ENCODE results near the gene UBE2E2.

UBE2E2 gene

DNA sequence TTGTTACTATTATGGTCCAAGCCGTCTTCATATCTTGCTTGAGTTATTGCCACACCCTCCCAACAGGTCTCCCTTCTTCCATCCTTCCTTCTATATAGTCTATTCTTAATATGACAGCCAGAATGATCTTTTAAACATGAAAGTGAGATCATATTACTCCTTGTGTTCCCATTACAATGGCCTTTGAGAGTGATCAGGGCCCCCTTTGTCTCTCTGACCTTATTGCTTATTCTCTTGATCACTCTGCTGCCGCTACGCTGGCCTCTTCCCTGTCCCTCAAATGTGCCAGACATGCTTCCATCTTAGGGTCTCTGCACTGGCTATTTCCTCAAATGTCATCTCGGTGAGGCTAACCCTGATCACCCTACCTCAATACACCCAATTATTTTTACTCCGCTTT, 38.1 kb downstream of the UBE2E2 start:
- Histone ChIP-seq H3K27ac (replicated peaks; ENCODE audit: low read length) (no peak overlapping the region), H3K27me3 (ENCODE audit: control insufficient read depth in 3 of 3, insufficient read depth in 3 of 3, low read depth in 1 of 3, low read length in 3 of 3) (no peaks in the 10 kb centered on the region), H2BK12ac (ENCODE audit: low read length) (no peak overlapping the region), H2BK15ac (ENCODE audit: low read length) (no peak overlapping the region), H3K4me2 (ENCODE audit: insufficient read depth, low read length, poor library complexity, severe bottlenecking) (no peak overlapping the region), H3K18ac (ENCODE audit: low read length) (no peak overlapping the region), H2BK120ac (ENCODE audit: low read depth, low read length) (no peak overlapping the region), H3K36me3 (replicated peaks in 1 of 2; ENCODE audit: control insufficient read depth in 2 of 2, insufficient read depth in 2 of 2, low read length in 2 of 2) (no peaks in the 10 kb centered on the region), H3K23ac (ENCODE audit: low read depth, low read length, poor library complexity) (no peak overlapping the region), H2BK5ac (ENCODE audit: low read length) (no peak overlapping the region), H2AFZ (ENCODE audit: low read length) (no peak overlapping the region), H3K79me1 (ENCODE audit: low read depth, low read length) (no peaks in the 10 kb centered on the region), H3K9me3 (replicated peaks in 1 of 2; ENCODE audit: control insufficient read depth in 2 of 2, insufficient read depth in 1 of 2, low read depth in 1 of 2, low read length in 2 of 2) (no peaks in the 10 kb centered on the region), H2AK5ac (ENCODE audit: low read depth, low read length) (no peak overlapping the region), H4K8ac (ENCODE audit: low read depth, low read length) (no peak overlapping the region), H3K4ac (ENCODE audit: low read length) (no peak overlapping the region), H3K14ac (ENCODE audit: low read length) (no peak overlapping the region), H3K4me3 (ENCODE audit: low read length in 2 of 2) (no peak overlapping the region), H4K91ac (ENCODE audit: low read depth, low read length, poor library complexity) (no peak overlapping the region), H3K4me1 (ENCODE audit: control insufficient read depth in 2 of 2, insufficient read depth in 1 of 2, low read depth in 1 of 2, low read length in 2 of 2) (peaks cover 0 to 4% of the 10 kb centered on the region in 2 donors), H3K9ac (ENCODE audit: low read depth, low read length, poor library complexity) (no peak overlapping the region)
- DNase-seq (ENCODE audit: low spot score) = no peak
- WGBS, 2 donors (ENCODE audit: extremely low coverage in 2 of 2, insufficient read length in 2 of 2, insufficient replicate concordance in 1 of 2) = 100% methylated on average over 1 of the region's 5 CpGs; no CpG with 5 or more reads in 1 of the 2 donors

DNA sequence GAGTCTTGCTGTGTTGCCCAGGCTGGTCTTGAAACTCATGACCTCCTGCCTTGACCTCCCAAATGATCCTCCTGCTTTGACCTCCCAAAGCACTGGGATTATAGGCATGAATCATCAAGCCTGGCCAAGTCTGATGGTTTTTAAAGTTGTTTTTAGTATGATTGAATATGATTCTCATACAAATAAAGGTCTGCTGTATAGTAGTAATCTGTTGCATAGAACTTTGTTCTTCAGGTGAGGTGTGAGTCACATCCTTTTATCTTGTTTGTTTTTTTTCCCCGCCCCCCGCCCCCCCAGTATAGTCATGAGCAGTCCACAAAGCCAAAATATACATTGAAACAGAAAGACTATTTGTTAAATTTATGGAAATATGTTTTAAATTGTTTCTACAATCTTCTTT, 39.0 kb downstream of the UBE2E2 start:
- no peak for DNase-seq (ENCODE audit: low spot score)
- no peak overlapping the region for H2BK15ac ChIP-seq (ENCODE audit: low read length)
- no CpG with 5 or more reads among the region's 2 CpGs for WGBS, 2 donors (ENCODE audit: extremely low coverage in 2 of 2, insufficient read length in 2 of 2, insufficient replicate concordance in 1 of 2)
- H2BK12ac ChIP-seq (ENCODE audit: low read length) = no peak overlapping the region
- no peak overlapping the region for H2AFZ ChIP-seq (ENCODE audit: low read length)
- H3K79me1 ChIP-seq (ENCODE audit: low read depth, low read length) = no peaks in the 10 kb centered on the region
- no peaks in the 10 kb centered on the region for H3K9me3 ChIP-seq (replicated peaks in 1 of 2; ENCODE audit: control insufficient read depth in 2 of 2, insufficient read depth in 1 of 2, low read depth in 1 of 2, low read length in 2 of 2)
- H2BK5ac ChIP-seq (ENCODE audit: low read length) = no peak overlapping the region
- no peak overlapping the region for H4K91ac ChIP-seq (ENCODE audit: low read depth, low read length, poor library complexity)
- no peaks in the 10 kb centered on the region for H3K27me3 ChIP-seq (ENCODE audit: control insufficient read depth in 3 of 3, insufficient read depth in 3 of 3, low read depth in 1 of 3, low read length in 3 of 3)
- no peak overlapping the region for H3K9ac ChIP-seq (ENCODE audit: low read depth, low read length, poor library complexity)
- no peak overlapping the region for H2BK120ac ChIP-seq (ENCODE audit: low read depth, low read length)
- no peak overlapping the region for H3K14ac ChIP-seq (ENCODE audit: low read length)
- peaks cover 0 to 4% of the 10 kb centered on the region in 2 donors for H3K4me1 ChIP-seq (ENCODE audit: control insufficient read depth in 2 of 2, insufficient read depth in 1 of 2, low read depth in 1 of 2, low read length in 2 of 2)
- H3K27ac ChIP-seq (replicated peaks; ENCODE audit: low read length) = no peak overlapping the region
- no peak overlapping the region for H4K8ac ChIP-seq (ENCODE audit: low read depth, low read length)
- no peak overlapping the region for H2AK5ac ChIP-seq (ENCODE audit: low read depth, low read length)
- H3K36me3 ChIP-seq (replicated peaks in 1 of 2; ENCODE audit: control insufficient read depth in 2 of 2, insufficient read depth in 2 of 2, low read length in 2 of 2) = no peaks in the 10 kb centered on the region
- H3K23ac ChIP-seq (ENCODE audit: low read depth, low read length, poor library complexity) = no peak overlapping the region
- H3K4me2 ChIP-seq (ENCODE audit: insufficient read depth, low read length, poor library complexity, severe bottlenecking) = no peak overlapping the region
- H3K4ac ChIP-seq (ENCODE audit: low read length) = no peak overlapping the region
- H3K4me3 ChIP-seq (ENCODE audit: low read length in 2 of 2) = no peak overlapping the region
- H3K18ac ChIP-seq (ENCODE audit: low read length) = no peak overlapping the region

DNA sequence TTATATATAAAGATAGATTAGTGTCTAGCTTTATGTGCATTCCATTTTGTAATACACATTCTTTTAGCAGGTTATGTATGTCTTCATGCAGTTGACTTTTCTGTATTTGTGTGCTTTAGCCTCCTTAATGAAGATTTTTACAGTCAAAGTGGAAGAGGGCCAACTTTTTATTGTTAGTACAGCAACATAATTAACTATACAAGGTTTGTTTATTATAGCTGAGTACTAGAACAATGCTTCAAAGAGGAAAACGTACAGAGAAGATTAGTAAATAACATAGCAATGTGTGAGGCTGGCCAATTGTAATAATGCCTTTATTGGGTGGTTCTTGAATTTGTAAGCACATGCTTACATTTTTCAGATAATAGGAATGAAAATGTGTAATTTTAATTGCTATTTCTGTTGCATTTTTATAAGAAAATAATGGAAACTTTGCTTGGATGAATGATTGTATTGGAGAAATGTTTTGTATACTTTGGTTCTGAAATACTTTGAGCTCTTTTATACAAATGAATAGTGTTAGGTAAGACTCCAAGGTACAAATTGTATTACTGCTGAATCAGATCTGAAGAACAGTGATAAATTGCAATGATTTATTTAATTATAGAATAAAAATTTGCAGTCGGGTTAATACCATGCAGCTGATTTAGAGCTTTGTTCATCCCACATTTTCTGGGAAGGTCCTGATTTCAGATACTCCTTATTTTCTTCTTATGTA, 41.4 kb downstream of the UBE2E2 start:
- no peak overlapping the region for H3K4ac ChIP-seq (ENCODE audit: low read length)
- no peak overlapping the region for H2BK120ac ChIP-seq (ENCODE audit: low read depth, low read length)
- no peak overlapping the region for H2AFZ ChIP-seq (ENCODE audit: low read length)
- H3K79me1 ChIP-seq (ENCODE audit: low read depth, low read length) = no peaks in the 10 kb centered on the region
- H2BK15ac ChIP-seq (ENCODE audit: low read length) = no peak overlapping the region
- H3K27ac ChIP-seq (replicated peaks; ENCODE audit: low read length) = no peak overlapping the region
- no peaks in the 10 kb centered on the region for H3K27me3 ChIP-seq (ENCODE audit: control insufficient read depth in 3 of 3, insufficient read depth in 3 of 3, low read depth in 1 of 3, low read length in 3 of 3)
- H3K18ac ChIP-seq (ENCODE audit: low read length) = no peak overlapping the region
- no peak overlapping the region for H3K4me3 ChIP-seq (ENCODE audit: low read length in 2 of 2)
- no peak overlapping the region for H2BK5ac ChIP-seq (ENCODE audit: low read length)
- H2AK5ac ChIP-seq (ENCODE audit: low read depth, low read length) = no peak overlapping the region
- H4K8ac ChIP-seq (ENCODE audit: low read depth, low read length) = no peak overlapping the region
- H2BK12ac ChIP-seq (ENCODE audit: low read length) = no peak overlapping the region
- no peak overlapping the region for H3K14ac ChIP-seq (ENCODE audit: low read length)
- H3K9ac ChIP-seq (ENCODE audit: low read depth, low read length, poor library complexity) = no peak overlapping the region
- no CpG with 5 or more reads among the region's 2 CpGs for WGBS, 2 donors (ENCODE audit: extremely low coverage in 2 of 2, insufficient read length in 2 of 2, insufficient replicate concordance in 1 of 2)
- peaks cover 0 to 4% of the 10 kb centered on the region in 2 donors for H3K4me1 ChIP-seq (ENCODE audit: control insufficient read depth in 2 of 2, insufficient read depth in 1 of 2, low read depth in 1 of 2, low read length in 2 of 2)
- H4K91ac ChIP-seq (ENCODE audit: low read depth, low read length, poor library complexity) = no peak overlapping the region
- no peak overlapping the region for H3K23ac ChIP-seq (ENCODE audit: low read depth, low read length, poor library complexity)
- H3K4me2 ChIP-seq (ENCODE audit: insufficient read depth, low read length, poor library complexity, severe bottlenecking) = no peak overlapping the region
- DNase-seq (ENCODE audit: low spot score) = no peak
- H3K36me3 ChIP-seq (replicated peaks in 1 of 2; ENCODE audit: control insufficient read depth in 2 of 2, insufficient read depth in 2 of 2, low read length in 2 of 2) = no peaks in the 10 kb centered on the region
- H3K9me3 ChIP-seq (replicated peaks in 1 of 2; ENCODE audit: control insufficient read depth in 2 of 2, insufficient read depth in 1 of 2, low read depth in 1 of 2, low read length in 2 of 2) = no peaks in the 10 kb centered on the region

DNA sequence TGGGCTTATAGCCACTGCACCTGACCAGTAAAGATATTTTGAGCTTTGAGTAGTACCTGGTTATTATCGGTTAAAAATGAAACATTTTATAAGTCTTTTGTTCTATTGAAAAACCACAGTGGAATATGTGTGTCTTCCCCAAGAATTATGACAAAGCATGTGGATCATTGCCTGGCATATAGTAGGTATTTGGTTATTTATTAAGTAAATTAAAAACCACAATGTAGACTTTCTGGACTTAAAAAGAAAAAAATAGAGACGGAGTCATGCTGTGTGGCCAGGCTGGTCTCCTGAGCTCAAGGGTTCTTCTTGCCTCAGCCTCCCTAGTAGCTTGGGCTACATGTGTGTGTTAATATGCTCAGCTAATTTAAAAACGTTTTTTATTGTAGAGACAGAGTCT, 43.5 kb downstream of the UBE2E2 start:
- Histone ChIP-seq H2AK5ac (ENCODE audit: low read depth, low read length) (no peak overlapping the region), H2AFZ (ENCODE audit: low read length) (no peak overlapping the region), H3K9me3 (replicated peaks in 1 of 2; ENCODE audit: control insufficient read depth in 2 of 2, insufficient read depth in 1 of 2, low read depth in 1 of 2, low read length in 2 of 2) (no peaks in the 10 kb centered on the region), H3K27ac (replicated peaks; ENCODE audit: low read length) (no peak overlapping the region), H3K27me3 (ENCODE audit: control insufficient read depth in 3 of 3, insufficient read depth in 3 of 3, low read depth in 1 of 3, low read length in 3 of 3) (no peaks in the 10 kb centered on the region), H3K4me3 (ENCODE audit: low read length in 2 of 2) (no peak overlapping the region), H3K36me3 (replicated peaks in 1 of 2; ENCODE audit: control insufficient read depth in 2 of 2, insufficient read depth in 2 of 2, low read length in 2 of 2) (no peaks in the 10 kb centered on the region), H3K4ac (ENCODE audit: low read length) (no peak overlapping the region), H3K79me1 (ENCODE audit: low read depth, low read length) (no peaks in the 10 kb centered on the region), H3K18ac (ENCODE audit: low read length) (no peak overlapping the region), H2BK5ac (ENCODE audit: low read length) (no peak overlapping the region), H4K91ac (ENCODE audit: low read depth, low read length, poor library complexity) (no peak overlapping the region), H3K9ac (ENCODE audit: low read depth, low read length, poor library complexity) (no peak overlapping the region), H2BK12ac (ENCODE audit: low read length) (no peak overlapping the region), H2BK120ac (ENCODE audit: low read depth, low read length) (no peak overlapping the region), H3K23ac (ENCODE audit: low read depth, low read length, poor library complexity) (no peak overlapping the region), H4K8ac (ENCODE audit: low read depth, low read length) (no peak overlapping the region), H3K4me1 (ENCODE audit: control insufficient read depth in 2 of 2, insufficient read depth in 1 of 2, low read depth in 1 of 2, low read length in 2 of 2) (no peaks in the 10 kb centered on the region), H3K14ac (ENCODE audit: low read length) (no peak overlapping the region), H2BK15ac (ENCODE audit: low read length) (no peak overlapping the region), H3K4me2 (ENCODE audit: insufficient read depth, low read length, poor library complexity, severe bottlenecking) (no peak overlapping the region)
- no CpG with 5 or more reads among the region's 3 CpGs for WGBS, 2 donors (ENCODE audit: extremely low coverage in 2 of 2, insufficient read length in 2 of 2, insufficient replicate concordance in 1 of 2)
- DNase-seq (ENCODE audit: low spot score) = no peak
